Sigmoid colon (tissue), 3 donors: ENCODE results near the gene LTO1.

Experiments used
- CTCF ChIP-seq, 4 experiments: fragments of 450-650 bp in 3 of 4; fragments of 200-600 bp in 1 of 4; IDR thresholded peaks; one replicate each; pipeline ENCODE4 v1.5.1; 2016 to 2019; ENCODE audit warnings: antibody characterized with exemption in 4 of 4, mild to moderate bottlenecking in 3 of 4, moderate library complexity in 2 of 4
- POLR2A ChIP-seq, 2 donors: fragments of 450-650 bp; IDR thresholded peaks; one replicate each; pipeline ENCODE4 v1.6.1; 2016; ENCODE audit warnings: antibody characterized with exemption in 2 of 2, mild to moderate bottlenecking in 2 of 2, moderate library complexity in 2 of 2

DNA sequence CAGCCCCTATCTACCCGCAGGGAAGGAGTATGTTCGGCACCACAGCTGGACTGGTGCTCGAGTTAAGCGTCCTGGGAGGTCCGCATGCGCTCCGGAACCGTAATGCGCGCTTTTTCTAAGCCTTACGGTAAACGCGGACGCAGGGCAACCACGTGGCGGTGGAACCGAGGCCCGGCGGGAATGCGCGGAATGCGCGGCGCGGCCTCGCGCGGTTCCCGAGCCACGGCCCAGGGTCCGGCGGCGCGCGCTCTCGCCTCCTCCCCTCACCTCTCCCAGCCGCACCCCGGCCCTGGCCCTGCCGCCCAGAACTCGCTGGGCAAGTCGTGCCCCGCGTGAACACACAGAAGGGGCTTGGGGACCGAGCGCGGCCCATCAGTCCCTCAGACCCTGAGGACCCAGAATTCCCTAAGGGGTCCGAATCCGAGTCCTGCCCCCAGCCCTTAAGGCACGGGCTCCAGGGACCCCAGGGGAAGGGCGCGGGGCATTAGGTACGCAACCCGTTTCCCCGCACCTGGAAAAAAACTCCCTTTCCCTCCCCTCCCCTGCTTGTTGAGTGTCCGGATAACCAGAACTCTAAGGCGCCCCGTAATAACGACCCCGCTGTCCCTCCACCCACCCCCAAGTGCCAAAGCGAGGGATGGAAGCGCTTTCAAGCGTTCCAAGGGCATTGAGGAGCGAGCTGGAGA lies 38.5 kb downstream of the LTO1 start:
- no peak for TF ChIP-seq CTCF (IDR thresholded peaks at IDR 0.05)
- no peak for TF ChIP-seq POLR2A (IDR thresholded peaks at IDR 0.05)
